ENCODE results near the gene CPNE7.
A peak's percentile ranks its signal among the peaks of the same experiment; 100 is the strongest.

CPNE7 gene

DNA sequence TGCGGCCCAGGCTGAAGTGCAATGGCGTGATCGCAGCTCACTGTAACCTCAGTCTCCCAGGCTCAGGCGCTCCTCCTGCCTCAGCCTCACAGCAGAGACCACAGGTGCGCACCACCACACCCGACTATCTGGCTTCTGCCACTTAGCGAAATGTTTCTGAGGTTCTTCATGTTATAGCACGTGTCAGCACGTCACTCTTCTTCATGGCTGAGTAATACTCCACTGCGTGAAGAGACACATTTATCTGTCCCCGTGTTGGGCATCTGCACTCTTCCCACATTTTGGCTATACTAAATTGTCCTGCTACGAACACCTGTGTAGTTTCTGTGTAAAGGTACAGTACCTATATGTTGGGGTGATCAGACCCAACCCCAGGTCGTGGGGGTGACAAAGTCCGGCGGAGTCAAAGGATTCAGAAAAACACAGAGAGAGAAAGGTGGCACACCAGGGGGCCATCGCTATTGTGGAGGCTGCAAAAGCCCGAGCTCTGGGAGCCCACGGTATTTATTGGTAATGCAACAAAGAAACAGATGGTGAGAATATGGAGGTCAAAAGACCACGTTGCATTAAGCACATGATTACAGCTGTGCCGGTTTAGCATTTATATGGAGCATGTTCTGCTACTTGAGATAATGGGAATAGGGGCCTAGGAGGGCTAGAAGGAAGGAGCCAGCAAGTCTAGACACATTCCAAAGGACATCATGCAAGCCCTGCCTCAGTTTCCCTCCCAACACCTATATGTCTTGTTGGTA lies 37.0 kb downstream of the CPNE7 start:
- CTCF ChIA-PET: interaction anchor here (0.7 to 3.6 kb wide), 3 partner anchors 17 to 104 kb away, joined by 3 to 17 read pairs (median 3); no protein-coding TSS in a partner anchor
- no peak overlapping the region for H3K4me3 ChIP-seq (ENCODE audit: low read depth, low read length)
- DNase-seq (ENCODE audit: low read depth, low spot score): no peak
- POLR2A ChIA-PET: no interaction called here
- TF ChIP-seq, protein P1, sequence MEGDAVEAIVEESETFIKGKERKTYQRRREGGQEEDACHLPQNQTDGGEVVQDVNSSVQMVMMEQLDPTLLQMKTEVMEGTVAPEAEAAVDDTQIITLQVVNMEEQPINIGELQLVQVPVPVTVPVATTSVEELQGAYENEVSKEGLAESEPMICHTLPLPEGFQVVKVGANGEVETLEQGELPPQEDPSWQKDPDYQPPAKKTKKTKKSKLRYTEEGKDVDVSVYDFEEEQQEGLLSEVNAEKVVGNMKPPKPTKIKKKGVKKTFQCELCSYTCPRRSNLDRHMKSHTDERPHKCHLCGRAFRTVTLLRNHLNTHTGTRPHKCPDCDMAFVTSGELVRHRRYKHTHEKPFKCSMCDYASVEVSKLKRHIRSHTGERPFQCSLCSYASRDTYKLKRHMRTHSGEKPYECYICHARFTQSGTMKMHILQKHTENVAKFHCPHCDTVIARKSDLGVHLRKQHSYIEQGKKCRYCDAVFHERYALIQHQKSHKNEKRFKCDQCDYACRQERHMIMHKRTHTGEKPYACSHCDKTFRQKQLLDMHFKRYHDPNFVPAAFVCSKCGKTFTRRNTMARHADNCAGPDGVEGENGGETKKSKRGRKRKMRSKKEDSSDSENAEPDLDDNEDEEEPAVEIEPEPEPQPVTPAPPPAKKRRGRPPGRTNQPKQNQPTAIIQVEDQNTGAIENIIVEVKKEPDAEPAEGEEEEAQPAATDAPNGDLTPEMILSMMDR (IDR thresholded peaks at IDR 0.05; ENCODE audit: insufficient read depth, low read length, missing control alignments): no peak

DNA sequence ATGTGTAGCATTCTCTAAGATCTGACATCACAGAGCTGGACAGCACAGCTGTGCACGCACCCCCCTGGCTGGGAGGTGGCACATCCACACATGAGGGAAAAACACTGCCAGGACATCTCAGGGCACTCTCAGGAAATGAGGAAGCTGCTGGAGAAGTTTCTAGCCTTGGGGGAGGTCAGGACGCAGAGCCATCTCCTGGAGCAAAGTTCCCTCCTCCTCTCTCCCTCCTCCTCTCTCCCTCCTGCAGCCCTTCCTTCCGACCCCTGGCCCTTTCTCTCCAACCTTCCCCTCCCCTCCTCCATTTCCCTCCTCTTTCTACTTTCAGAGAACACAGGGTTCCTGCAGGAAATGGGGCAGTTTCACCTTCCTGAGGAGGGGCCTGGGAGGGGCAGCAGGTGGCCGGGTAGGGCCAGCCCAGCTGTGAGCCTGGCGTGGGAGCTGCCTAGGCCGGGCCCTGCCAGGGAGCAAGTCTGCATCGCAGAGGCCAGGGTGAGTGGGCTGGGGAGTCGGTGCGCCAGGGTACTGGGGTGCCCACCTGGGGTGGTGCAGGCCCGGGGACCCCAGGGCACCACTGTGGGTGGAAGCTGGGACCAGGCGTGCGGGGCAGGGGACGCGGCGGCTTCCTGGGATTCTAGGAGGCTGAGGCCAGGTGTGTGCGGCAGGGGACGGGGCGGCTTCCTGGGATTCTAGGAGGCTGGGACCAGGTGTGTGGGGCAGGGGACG lies 37.8 kb downstream of the CPNE7 start, which contains the start of gene DPEP1:
Gene DPEP1 (plus strand): TSS at position 412 of the 723 bp plus-strand sequence. CDS start 16,769 bp downstream, outside the sequence.
- H3K4me3 ChIP-seq (ENCODE audit: low read depth, low read length): no peak within 1 kb of the TSS
- POLR2A ChIA-PET: no interaction called here
- no peak for DNase-seq (ENCODE audit: low read depth, low spot score)
- TF ChIP-seq, protein P1 (IDR thresholded peaks at IDR 0.05; ENCODE audit: insufficient read depth, low read length, missing control alignments): no peak
- CTCF ChIA-PET: interaction anchor here (0.9 to 3.6 kb wide), 5 partner anchors 10 to 104 kb away, joined by 3 to 19 read pairs (median 14); no protein-coding TSS in a partner anchor

DNA sequence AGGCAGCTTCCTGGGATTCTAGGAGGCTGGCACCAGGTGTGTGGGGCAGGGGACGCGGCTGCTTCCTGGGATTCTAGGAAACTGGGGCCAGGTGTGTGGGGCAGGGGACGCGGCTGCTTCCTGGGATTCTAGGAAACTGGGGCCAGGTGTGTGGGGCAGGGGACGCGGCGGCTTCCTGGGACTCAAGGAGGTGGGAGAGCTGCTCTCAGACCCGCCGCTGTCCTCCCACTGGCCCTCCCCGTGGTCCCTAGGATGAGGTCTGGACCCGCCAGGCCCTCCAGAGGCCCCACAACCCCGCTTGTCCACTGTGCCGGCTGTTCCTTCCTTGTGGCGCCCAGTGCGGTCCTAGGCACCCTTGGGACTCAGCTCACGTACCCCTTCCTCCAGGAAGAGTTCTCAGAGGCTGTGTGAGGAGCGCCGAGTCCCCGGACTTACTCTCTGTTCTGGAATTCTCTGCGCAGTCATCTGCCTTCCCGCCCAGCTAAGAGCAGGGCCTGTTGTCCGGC lies 38.4 kb downstream of the CPNE7 start:
- DNase-seq (ENCODE audit: low read depth, low spot score): no peak
- ChIA-PET CTCF (interaction anchor here (1.0 to 3.6 kb wide), 7 partner anchors 9 to 38 kb away, joined by 6 to 20 read pairs (median 14); partner anchors contain the start of gene CPNE7), POLR2A (interaction anchor here (1.0 kb wide), 1 partner anchor 12 kb away, joined by 3 read pairs; no protein-coding TSS in a partner anchor)
- TF ChIP-seq, protein P1 (IDR thresholded peaks at IDR 0.05; ENCODE audit: insufficient read depth, low read length, missing control alignments): no peak
- no peak overlapping the region for H3K4me3 ChIP-seq (ENCODE audit: low read depth, low read length)

DNA sequence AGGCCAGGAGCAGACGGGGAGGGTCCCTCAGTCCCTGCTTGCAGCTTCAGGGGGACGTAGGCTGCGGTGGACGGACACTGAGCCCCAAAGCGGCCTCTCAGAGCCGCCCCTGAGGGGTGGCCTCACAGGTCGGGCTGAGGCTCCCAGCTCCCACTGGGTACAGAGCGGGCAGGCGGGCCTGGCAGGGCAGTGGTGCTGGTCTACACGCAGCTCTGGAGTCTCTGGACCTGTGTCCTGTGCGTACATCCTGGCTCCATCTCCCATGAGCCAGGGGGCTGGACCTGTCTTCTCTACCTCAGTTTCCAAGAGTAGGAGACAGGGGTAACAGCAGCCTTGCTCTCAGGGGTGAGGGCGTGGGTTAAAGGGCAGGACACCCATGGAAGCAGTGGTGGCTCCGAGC lies 39.6 kb downstream of the CPNE7 start:
- TF ChIP-seq, protein P1 (IDR thresholded peaks at IDR 0.05; ENCODE audit: insufficient read depth, low read length, missing control alignments): no peak
- DNase-seq (ENCODE audit: low read depth, low spot score): no peak
- H3K4me3 ChIP-seq (ENCODE audit: low read depth, low read length): no peak overlapping the region
- CTCF ChIA-PET: interaction anchor here (1.0 to 3.6 kb wide), 11 partner anchors 8 to 245 kb away, joined by 3 to 20 read pairs (median 9); partner anchors contain the start of gene CPNE7
- POLR2A ChIA-PET: interaction anchor here (0.7 kb wide), 1 partner anchor 258 kb away, joined by 3 read pairs; the partner anchor contains the start of gene TCF25

DNA sequence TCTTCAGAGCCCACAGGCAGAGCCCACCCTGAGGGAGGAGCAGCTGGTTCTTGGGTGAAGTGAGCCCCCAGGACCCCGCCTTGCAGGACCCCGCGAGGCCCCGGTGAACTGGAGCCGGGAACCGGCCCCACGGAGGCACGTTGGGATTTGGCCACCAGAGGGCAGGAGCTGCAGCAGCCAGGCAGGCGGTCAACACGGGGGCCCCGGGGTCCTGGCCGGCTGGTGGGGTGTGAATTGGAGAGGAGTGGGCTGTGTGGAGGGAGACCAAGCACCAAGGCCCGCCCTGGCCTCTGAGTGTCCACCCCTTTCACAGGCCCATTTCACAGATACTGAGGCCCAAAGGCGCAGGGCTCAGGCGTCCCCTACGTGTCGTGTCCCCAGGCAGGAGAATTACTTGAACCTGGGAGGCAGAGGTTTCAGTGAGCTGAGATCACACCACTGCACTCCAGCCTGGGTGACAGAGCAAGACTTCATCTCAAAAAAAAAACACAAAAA lies 40.1 kb downstream of the CPNE7 start:
- no peak overlapping the region for H3K4me3 ChIP-seq (ENCODE audit: low read depth, low read length)
- POLR2A ChIA-PET: interaction anchor here (0.7 kb wide), 1 partner anchor 258 kb away, joined by 3 read pairs; the partner anchor contains the start of gene TCF25
- DNase-seq (ENCODE audit: low read depth, low spot score): no peak
- CTCF ChIA-PET: interaction anchor here (0.8 to 3.6 kb wide), 11 partner anchors 8 to 245 kb away, joined by 3 to 20 read pairs (median 9); partner anchors contain the start of gene CPNE7
- TF ChIP-seq, protein P1 (IDR thresholded peaks at IDR 0.05; ENCODE audit: insufficient read depth, low read length, missing control alignments): peak; percentile 75
